ACC112 (cell line): ENCODE results near the gene AFAP1.

Experiments
- H2AFZ ChIP-seq: fragments of 200-600 bp; sonication (generic); one replicate; pipeline ENCODE4 v1.6.0; 2017; ENCODE audit warnings: antibody characterized with exemption, low read length; ENCODE audit not compliant: unreplicated experiment
- H3K27ac ChIP-seq: fragments of 200-600 bp; sonication (generic); 2 replicates; pipeline ENCODE4 v1.5.1; 2014; ENCODE audit warnings: low read depth, mild to moderate bottlenecking, antibody characterized with exemption, low read length, moderate library complexity
- H3K27me3 ChIP-seq: fragments of 200-600 bp; sonication (generic); 2 replicates; pipeline ENCODE4 v1.6.1; 2014; ENCODE audit warnings: mild to moderate bottlenecking, antibody characterized with exemption, low read length, moderate library complexity, mixed read lengths; ENCODE audit not compliant: insufficient read depth
- H3K36me3 ChIP-seq: fragments of 200-600 bp; sonication (generic); 2 replicates; pipeline ENCODE4 v1.6.1; 2016; ENCODE audit warnings: mild to moderate bottlenecking, antibody characterized with exemption, low read length, moderate library complexity, mixed read lengths; ENCODE audit not compliant: insufficient read depth
- H3K4me1 ChIP-seq: fragments of 200-600 bp; sonication (generic); one replicate; pipeline ENCODE4 v1.6.1; 2016; ENCODE audit warnings: low read length, mixed read lengths; ENCODE audit not compliant: insufficient read depth, unreplicated experiment, control insufficient read depth
- H3K4me3 ChIP-seq: fragments of 200-600 bp; sonication (generic); 2 replicates; pipeline ENCODE4 v1.5.1; 2014; ENCODE audit warnings: mild to moderate bottlenecking, low read depth, low read length
- H3K79me2 ChIP-seq: fragments of 200-600 bp; sonication (generic); one replicate; pipeline ENCODE4 v1.6.0; 2016; ENCODE audit warnings: low read length; ENCODE audit not compliant: control insufficient read depth, unreplicated experiment, insufficient read depth

AFAP1 gene

DNA sequence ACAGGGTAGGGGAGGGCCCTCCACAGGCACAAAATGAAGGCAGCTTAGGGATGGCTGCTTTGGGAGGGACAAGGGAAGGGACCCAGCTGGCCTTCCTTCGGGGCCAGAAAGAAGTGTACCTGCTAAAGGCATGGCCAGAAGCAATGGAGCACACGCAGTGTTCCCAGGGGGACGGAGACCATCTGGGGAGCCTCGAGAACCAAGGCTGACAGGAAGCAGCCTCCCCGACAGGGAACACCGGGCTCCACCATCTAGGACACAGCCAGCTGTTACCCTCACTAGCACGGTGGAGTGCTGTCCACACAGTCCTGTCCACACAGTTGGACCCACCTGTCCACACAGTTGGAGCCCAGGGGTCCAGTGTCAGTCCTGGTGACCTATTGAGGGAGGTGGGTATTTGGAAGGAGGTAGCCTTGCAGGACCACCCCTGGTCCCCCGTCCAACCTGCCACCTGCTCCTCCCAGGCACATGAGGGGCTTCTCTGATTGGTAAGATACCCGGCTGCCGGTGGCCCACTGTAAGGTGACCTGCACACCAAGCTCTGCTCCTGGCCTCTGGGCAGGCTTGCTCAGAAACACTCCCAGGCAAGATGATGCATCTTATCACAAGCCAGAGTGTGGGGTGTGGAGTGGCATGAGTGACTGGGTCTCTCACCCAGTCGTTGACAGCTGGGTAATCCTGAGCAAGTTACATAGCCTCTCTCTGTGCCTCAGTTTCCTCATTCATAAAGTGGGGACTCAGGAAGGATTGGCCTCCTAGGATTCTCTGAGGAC lies 20.5 kb upstream of the AFAP1 start:
- H3K79me2 ChIP-seq = no peaks in the 10 kb centered on the region
- H3K36me3 ChIP-seq = no peaks in the 10 kb centered on the region
- H2AFZ ChIP-seq = no peak overlapping the region
- no peak overlapping the region for H3K4me3 ChIP-seq
- no peaks in the 10 kb centered on the region for H3K27me3 ChIP-seq
- H3K4me1 ChIP-seq = peaks cover 40% of the 10 kb centered on the region
- peak overlapping the region; percentile 85 for H3K27ac ChIP-seq

DNA sequence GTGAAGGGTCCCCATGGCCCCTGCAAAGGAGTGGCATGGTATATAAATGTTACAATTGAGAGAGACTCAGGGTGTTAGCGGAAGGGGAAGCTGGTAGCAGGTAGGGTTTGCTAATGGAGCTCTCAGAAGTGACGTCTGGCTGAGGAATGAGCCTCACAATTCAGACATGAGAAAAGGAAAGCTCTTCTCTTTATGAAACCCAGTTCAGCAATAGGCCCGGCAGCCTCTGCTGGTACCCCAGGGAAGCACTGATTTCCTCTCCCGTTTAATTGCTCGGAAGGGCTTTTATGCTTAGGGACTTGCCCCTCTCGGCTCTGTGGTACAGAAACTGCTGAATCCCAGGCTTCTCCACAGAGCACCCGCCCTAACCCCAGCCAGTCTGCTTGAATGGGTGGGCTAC lies 19.4 kb upstream of the AFAP1 start:
- Histone ChIP-seq H3K4me1 (peaks cover 33% of the 10 kb centered on the region), H3K79me2 (no peaks in the 10 kb centered on the region), H2AFZ (no peak overlapping the region), H3K27me3 (no peaks in the 10 kb centered on the region), H3K36me3 (no peaks in the 10 kb centered on the region), H3K27ac (no peak overlapping the region), H3K4me3 (no peak overlapping the region)

GRCh38 chr4:7956934-7957656 lies 17.4 kb upstream of the AFAP1 start:
- H3K36me3 ChIP-seq = no peaks in the 10 kb centered on the region
- H3K79me2 ChIP-seq = no peaks in the 10 kb centered on the region
- H3K27ac ChIP-seq = peak overlapping the region; percentile 49; the same call in 1 of the 2 replicates
- peaks cover 33% of the 10 kb centered on the region for H3K4me1 ChIP-seq
- no peak overlapping the region for H3K4me3 ChIP-seq
- no peaks in the 10 kb centered on the region for H3K27me3 ChIP-seq
- H2AFZ ChIP-seq = peak overlapping the region; percentile 79

- Histone ChIP-seq H2AFZ (peak overlapping the region; percentile 79), H3K36me3 (no peaks in the 10 kb centered on the region), H3K79me2 (no peaks in the 10 kb centered on the region), H3K27me3 (no peaks in the 10 kb centered on the region), H3K4me3 (no peak overlapping the region), H3K27ac (peak overlapping the region; percentile 49), H3K4me1 (peaks cover 28% of the 10 kb centered on the region)
These were observed 16.7 kb upstream of the AFAP1 start for GRCh38 chr4:7956270-7956808.

- H3K36me3 ChIP-seq = no peaks in the 10 kb centered on the region
- no peak overlapping the region for H3K27ac ChIP-seq
- no peak overlapping the region for H3K4me3 ChIP-seq
- no peaks in the 10 kb centered on the region for H3K79me2 ChIP-seq
- peaks cover 19% of the 10 kb centered on the region for H3K4me1 ChIP-seq
- no peak overlapping the region for H2AFZ ChIP-seq
- no peaks in the 10 kb centered on the region for H3K27me3 ChIP-seq
These were observed 15.7 kb upstream of the AFAP1 start for GRCh38 chr4:7955393-7955792.

DNA sequence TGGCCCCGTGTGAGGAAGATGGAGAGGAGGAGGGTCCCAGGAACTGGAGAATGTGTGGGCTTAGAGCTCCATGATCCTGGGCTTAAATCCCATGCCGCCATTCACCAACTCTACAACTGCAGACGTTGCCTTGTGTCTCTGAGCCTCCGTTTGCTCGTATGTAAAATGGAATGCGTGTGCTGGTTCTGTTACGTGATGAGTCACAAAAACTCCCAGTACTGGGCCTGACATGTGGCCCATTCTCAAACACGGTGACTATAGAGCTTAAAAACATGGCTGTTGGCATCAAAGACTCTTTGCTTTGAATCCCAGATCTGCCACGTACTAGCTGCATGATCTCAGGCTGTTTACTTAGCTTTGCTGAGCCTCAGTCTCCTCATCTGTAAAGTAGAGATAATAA lies 13.0 kb upstream of the AFAP1 start:
- Histone ChIP-seq H2AFZ (no peak overlapping the region), H3K27ac (no peak overlapping the region), H3K4me1 (peaks cover 9% of the 10 kb centered on the region), H3K79me2 (no peaks in the 10 kb centered on the region), H3K4me3 (no peak overlapping the region), H3K36me3 (no peaks in the 10 kb centered on the region), H3K27me3 (no peaks in the 10 kb centered on the region)

DNA sequence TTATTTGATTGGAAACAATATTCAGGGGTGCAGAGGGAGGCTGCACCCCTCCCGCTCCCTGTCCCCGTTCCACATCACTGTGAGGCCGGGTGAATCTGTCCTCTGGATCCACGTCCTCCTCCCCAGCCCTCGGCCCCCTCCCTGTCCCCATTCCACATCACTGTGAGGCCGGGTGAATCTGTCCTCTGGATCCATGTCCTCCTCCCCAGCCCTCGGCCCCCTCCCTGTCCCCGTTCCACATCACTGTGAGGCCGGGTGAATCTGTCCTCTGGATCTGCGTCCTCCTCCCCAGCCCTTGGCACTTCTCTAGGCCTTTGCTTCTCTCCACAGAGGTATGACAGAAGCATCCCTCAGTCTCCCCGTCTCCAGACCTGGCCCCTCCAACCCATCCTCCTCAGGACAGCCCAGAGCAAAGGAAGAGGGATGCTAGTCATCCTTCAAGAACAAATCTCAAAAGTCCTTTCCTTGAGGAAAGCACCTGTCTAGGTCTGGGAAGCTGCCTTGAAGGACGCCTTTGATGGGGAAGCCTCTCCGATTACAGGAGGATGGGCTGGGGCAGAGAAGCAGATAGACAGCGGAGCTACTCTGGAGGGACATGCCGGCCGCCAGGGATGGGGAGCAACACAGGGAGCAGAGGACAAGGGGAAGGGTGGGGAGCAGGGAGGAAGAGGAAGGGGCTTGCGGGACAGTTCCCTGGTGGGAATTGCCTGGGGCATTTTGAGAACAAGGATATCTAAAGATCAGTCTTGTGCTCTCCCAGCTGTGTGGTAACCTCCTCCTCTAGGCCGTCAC lies 10.8 kb upstream of the AFAP1 start:
- Histone ChIP-seq H2AFZ (no peak overlapping the region), H3K27me3 (no peaks in the 10 kb centered on the region), H3K4me3 (no peak overlapping the region), H3K27ac (no peak overlapping the region), H3K79me2 (no peaks in the 10 kb centered on the region), H3K4me1 (no peaks in the 10 kb centered on the region), H3K36me3 (no peaks in the 10 kb centered on the region)

DNA sequence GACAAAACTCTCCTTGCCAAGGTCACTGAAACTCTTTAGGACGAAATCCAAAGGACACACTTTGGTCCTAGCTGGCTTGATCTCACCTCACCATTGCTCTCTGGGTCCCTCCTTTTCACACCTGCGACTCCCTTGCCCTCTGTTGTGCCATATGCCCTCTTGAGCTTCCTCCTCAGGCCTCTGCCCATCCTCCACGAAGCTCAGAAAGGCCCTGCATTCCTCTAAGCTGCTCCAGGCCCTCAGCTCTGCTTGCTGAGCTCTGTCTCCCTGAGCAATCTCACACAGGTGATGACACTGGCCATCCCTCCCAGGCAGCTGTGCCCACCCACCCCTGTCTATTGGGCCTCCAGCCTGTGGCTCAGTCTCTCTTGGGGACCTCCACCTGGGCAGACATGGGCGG lies 10.1 kb upstream of the AFAP1 start:
- Histone ChIP-seq H3K27ac (no peak overlapping the region), H3K27me3 (no peaks in the 10 kb centered on the region)

GRCh38 chr4:7947927-7948326 lies 8.3 kb upstream of the AFAP1 start:
- H3K79me2 ChIP-seq = no peaks in the 10 kb centered on the region
- H3K27me3 ChIP-seq = no peaks in the 10 kb centered on the region
- no peaks in the 10 kb centered on the region for H3K4me1 ChIP-seq
- H3K36me3 ChIP-seq = no peaks in the 10 kb centered on the region
- H3K27ac ChIP-seq = no peak overlapping the region
- no peak overlapping the region for H3K4me3 ChIP-seq
- H2AFZ ChIP-seq = no peak overlapping the region

More for the DNA sequence above, 10.1 kb upstream of the AFAP1 start:
- Histone ChIP-seq H3K4me3 (no peak overlapping the region), H2AFZ (no peak overlapping the region), H3K79me2 (no peaks in the 10 kb centered on the region), H3K4me1 (no peaks in the 10 kb centered on the region), H3K36me3 (no peaks in the 10 kb centered on the region)

GRCh38 chr4:7945709-7946380 lies 6.2 kb upstream of the AFAP1 start:
- H3K36me3 ChIP-seq = no peaks in the 10 kb centered on the region
- H3K27me3 ChIP-seq = no peaks in the 10 kb centered on the region
- no peak overlapping the region for H3K27ac ChIP-seq
- H3K4me1 ChIP-seq = peaks cover 17% of the 10 kb centered on the region
- H3K79me2 ChIP-seq = no peaks in the 10 kb centered on the region
- no peak overlapping the region for H2AFZ ChIP-seq
- no peak overlapping the region for H3K4me3 ChIP-seq
